ENCODE results near the gene OIP5.

DNA sequence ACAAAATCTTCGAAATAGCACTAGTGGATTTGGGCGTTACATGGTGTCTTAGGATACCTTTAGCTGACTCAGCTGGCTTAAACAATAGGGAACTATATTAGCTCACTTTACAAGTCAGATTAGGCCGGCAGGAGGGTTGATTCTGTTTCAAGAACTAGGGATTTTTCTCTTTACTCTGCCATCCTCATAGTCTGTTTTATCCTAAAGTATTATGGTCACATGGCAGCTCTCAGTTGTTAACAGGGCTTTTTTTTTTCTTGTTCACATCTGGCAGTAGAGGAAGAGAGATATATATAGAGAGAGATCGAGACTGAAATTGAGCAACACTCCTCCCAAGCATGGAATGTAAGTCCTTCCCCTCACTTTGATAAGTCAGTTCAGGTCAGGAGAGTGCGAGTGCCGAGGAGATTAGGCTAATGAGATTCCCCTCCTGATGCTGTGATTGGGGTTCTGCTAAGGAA, 68.5 kb downstream of the OIP5 start:
- TF ChIP-seq, protein P1, sequence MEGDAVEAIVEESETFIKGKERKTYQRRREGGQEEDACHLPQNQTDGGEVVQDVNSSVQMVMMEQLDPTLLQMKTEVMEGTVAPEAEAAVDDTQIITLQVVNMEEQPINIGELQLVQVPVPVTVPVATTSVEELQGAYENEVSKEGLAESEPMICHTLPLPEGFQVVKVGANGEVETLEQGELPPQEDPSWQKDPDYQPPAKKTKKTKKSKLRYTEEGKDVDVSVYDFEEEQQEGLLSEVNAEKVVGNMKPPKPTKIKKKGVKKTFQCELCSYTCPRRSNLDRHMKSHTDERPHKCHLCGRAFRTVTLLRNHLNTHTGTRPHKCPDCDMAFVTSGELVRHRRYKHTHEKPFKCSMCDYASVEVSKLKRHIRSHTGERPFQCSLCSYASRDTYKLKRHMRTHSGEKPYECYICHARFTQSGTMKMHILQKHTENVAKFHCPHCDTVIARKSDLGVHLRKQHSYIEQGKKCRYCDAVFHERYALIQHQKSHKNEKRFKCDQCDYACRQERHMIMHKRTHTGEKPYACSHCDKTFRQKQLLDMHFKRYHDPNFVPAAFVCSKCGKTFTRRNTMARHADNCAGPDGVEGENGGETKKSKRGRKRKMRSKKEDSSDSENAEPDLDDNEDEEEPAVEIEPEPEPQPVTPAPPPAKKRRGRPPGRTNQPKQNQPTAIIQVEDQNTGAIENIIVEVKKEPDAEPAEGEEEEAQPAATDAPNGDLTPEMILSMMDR (IDR thresholded peaks at IDR 0.05): no peak
- TF ChIP-seq POLR2AphosphoS5 (IDR thresholded peaks at IDR 0.05): no peak

All from suprapubic skin (tissue), 3 donors.